GM18507 (cell line): ENCODE results near the gene PERM1.
"Not testable (repeated sequence)": the region's sequence is repeated elsewhere in the genome, so short reads cannot be mapped to it uniquely, and the experiment has no call there.

Experiments used
- DNase-seq: peaks from one replicate; pipeline ENCODE4 v3.0.0; 2011; ENCODE audit warnings: low read depth; ENCODE audit not compliant: insufficient read length; ENCODE audit errors: extremely low spot score
- FAIRE-seq: peaks from 2 replicates; lab custom pipeline; 2011; peaks lifted over from hg19 to GRCh38; lab: Jason Lieb, UNC

Gene PERM1

DNA sequence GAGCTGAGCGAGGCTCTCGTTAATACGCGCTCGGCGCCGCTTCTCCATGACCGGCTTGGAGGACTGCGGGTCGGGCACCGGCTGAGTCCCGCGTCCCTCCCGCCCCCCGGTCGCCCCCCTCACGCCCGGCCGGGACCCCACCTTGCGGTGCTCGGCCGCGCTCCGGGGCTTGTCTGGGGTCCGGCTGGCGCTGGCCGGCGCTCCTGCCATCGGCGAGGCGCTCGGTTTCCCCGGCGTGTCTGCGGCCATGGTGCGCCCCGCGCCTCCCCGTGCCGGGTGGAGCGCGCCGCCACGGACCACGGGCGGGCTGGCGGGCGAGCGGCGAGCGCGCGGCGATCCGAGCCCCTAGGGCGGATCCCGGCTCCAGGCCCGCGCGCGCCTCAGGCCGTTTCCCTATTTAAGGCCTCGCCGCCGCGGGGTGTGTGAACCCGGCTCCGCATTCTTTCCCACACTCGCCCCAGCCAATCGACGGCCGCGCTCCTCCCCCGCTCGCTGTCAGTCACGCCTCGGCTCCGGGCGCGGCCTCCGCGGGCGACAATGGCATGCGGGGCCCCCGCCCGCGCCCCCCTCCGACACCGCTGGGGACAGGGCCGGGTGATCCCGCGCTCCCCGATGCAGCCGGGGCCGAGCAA, 17.9 kb upstream of the PERM1 start, which contains the start of gene HES4:
TSS of gene HES4 (minus strand) at position 373 of the 632 bp plus-strand sequence. CDS start at position 249, 124 bp downstream.
- FAIRE-seq (peak; percentile 69), DNase-seq (no peak)

DNA sequence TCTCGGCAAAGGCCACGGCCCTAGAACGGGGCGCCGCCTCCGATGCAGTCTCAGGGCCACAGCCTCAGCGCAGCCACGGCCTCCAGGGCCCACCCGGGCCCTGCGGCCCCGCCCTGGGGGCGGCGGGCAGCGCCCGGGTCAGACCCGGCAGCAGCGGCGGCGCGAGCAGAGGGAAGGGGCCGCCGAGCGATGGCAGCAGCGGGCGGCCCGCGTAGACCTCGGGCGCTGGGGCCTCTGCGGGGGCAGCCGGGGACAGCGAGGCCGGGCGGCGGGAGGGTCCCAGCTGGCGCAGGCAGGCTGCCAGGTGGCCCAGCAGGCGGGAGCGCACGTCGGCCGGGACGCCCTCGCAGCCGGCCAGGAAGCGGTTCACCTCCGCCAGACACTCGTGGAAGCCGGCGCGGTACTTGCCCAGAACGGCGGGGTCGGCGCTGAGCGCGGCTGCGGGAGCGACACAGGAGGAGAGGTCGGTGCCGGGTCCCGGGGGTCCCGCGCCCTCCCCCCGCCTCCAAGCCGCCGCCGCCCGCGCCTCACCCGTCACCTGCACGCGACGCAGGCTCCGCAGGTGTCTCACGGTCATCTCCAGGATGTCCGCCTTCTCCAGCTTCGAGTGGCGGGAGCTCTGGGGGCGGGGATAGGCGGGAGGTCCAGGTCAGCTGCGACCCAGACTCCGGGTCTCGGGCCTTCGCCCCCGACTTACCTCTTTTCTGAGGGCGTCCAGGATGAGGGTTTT, 17.3 kb upstream of the PERM1 start:
- DNase-seq: no peak
- no peak for FAIRE-seq

DNA sequence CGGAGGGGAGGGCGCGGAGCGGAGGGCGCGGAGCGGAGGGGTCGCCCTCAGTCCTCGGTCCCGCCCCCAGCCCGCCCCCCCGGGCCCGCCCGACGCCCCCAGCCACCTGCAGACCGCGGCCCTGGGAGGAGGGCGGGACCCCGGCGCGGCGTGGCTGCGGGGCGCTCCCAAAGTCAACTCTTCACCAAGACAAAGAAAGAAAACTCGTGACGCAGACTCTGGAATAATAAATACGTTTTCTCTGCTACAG, 16.8 kb upstream of the PERM1 start:
- no peak for FAIRE-seq
- no peak for DNase-seq

DNA sequence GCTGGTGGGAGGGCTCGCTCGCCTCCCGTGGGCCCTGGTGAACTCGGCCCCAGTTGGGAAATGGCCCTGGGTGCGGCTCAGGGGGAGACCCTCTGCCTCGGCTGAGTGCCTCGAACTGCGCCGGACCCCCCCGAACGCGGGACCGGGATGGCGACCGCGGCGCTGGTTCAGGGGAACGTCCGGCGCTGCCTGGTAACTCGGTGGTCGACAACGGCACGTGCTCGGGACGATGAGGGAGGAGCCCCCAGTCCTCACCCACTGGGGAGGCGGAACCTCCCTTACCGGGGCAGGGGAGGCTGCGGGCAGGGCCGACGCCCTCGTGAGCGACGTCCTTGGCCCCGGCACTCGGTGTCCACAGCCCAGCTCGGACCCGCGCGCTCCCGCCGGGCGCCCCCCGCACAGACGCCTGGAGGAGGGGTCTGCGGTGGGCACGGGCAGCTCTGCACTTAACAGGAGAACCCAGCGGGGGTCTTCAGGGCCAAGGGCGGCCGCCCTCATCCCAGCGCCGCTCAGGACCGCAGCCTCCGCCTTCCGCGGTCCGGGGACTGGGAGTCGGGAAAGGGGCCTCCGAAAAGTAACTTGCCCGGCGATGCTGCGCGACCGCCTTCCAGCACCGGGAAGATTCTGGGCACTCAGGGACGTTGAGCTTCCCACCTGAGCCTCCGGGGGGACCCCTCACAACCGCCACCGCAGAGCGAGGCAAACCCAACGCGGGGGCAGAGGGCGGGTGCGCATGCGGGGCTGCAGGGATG, 16.3 kb upstream of the PERM1 start:
- DNase-seq: no peak
- FAIRE-seq: no peak

DNA sequence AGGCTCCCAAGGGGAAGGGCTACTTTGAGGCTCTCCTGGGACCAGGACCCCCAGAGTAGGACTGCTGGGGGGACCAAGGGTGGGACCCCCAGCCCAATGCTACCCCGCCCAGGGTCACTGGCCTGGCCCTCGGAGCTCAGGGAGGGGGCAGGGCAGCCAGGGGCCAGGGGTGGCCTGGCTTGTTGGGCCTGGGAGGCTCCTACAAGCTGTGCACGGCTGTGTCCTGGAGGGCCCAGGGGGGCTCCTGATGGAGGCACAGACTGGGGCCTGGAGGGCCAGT, 15.8 kb upstream of the PERM1 start:
- FAIRE-seq: no peak
- DNase-seq: no peak

DNA sequence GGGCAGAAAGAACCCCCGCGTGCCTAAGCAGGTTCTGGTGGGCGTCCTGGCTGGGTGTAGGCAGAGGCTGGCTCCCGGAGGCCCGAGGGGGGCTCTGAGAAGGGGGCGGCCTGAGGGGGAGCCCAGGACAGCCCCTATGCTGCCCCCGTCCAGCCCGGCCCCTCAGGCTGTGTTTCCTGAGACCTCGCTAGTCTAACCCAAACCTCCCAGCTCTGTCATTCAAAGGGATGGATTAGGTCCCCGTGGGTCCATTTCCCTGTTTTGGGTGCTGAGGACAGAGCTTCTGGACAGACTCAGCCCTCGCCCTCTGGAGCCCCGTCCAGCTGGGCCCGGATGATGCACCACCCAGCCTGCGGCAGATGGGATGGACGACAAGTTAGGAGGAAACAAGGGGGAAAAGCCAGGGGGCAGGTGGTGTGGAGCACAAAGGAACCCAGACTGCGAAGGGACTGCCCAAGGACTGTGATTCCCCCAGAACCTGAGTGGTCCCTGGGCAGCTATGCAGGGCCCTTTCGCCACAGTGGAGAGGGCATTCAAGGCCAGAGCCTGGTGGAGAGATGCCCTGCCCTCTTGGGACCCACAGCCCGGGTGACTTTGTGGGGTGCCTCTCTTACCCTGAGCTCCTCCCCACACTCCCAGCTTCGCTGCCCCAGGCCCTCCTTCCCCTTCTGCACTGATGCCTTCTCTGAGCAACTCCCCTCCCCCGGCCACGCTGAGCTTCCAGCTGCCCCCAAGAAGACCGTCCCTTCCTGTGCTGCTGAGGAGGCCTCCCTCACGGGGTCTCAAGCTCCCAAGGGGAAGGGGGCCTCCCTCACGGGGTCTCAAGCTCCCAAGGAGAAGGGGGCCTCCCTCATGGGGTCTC, 15.2 kb upstream of the PERM1 start:
- no peak for FAIRE-seq
- no peak for DNase-seq

DNA sequence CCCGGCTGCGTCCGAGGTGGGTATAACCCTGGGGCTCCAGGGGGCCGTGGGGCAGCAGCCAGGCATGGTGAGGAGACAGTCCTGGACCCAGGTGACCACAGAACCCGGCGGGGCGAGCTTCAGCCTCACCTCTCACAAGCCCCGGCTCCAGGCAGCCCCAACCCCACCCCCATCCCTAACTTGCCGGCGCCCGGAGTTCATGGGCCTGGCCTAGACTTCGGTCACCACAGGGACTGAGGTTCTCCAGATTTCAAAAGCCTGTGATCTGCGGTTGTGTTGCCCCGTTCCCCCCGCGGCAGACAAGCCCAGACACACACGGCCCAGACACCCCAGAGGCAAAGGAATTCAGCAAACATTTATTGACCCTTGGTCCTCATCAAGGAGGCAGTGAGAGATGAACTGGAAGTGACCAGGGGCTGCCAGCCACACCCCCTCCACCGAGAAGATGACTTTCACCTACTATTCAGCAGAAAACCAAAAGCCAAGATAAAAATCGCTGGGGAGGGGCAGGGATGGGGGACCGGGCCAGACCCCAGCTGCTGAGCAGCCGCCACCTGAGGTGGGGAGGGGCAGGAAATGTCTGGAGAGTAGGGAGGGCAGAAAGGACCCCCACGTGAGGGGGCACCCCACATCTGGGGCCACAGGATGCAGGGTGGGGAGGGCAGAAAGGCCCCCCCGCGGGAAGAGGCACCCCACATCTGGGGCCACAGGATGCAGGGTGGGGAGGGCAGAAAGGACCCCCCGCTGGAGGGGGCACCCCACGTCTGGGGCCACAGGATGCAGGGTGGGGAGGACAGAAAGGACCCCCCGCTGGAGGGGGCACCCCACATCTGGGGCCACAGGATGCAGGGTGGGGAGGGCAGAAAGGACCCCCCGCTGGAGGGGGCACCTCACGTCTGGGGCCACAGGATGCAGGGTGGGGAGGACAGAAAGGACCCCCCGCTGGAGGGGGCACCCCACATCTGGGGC, 14.1 kb upstream of the PERM1 start:
- FAIRE-seq: no peak
- no peak for DNase-seq

DNA sequence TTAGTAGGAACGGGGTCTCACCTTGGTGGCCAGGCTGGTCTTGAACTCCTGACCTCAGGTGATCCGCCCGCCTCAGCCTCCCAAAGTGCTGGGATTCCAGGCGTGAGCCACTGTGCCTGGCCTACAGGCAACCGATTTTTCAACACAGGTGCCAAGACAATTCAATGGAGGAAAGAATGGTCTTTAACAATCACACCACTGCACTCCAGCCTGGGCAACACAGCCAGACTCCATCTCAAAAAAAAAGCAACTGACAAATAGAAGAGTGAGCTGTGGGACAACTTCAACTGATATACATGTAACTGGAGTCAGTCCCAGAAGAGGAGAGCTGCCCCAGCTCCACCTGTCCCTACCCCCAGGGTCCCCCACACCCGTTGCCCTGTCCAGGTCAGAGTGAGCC, 12.7 kb upstream of the PERM1 start:
- DNase-seq, FAIRE-seq: not testable (repeated sequence)

DNA sequence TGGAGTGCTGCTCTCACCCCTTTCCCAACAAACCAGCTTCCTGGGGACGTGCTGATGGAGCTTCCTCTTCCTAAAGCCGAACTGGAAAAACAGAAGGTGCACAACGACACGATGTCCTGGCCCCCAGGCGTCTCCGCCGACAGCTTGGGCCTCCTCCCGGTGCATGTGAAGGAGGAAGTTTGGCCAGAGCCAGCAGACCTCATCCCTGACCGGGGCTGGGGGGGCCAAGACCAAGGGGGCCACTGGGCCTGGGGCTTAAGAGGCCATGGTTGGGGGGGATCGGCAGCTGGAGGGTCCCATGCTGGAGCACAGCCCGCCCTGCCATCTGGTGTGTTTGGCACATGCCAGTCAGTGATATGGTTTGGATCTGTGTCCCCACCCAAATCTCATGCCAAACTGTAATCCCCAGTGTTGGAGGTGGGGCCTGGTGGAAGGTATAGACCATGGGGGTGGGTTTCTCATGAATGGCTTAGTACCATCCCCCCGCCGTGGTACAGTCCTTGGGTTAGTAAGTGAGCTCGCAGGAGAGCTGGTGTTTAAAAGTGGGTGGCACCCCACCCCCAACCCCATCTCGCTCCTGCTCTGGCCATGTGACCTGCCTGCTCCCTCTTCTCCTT, 11.6 kb upstream of the PERM1 start:
- DNase-seq (no peak), FAIRE-seq (no peak)

DNA sequence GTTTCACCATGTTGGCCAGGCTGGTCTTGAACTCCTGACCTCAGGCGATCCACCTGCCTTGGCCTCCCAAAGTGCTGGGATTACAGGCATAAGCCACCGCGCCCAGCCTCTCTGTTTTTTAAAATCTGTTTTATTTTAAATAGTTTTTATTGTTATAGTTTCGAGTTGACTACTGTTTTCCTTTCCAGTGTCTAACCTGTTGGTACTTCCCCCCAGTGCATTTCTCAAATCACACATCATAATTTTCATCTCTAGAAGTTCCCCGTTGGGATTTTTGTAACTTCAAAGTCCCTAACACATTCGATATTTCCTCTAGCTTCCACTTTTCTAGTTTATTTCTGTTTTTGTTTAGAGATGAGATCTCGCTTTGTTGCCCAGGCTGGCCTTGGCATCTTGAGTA, 10.5 kb upstream of the PERM1 start:
- peak; percentile 35 for FAIRE-seq
- DNase-seq: no peak

DNA sequence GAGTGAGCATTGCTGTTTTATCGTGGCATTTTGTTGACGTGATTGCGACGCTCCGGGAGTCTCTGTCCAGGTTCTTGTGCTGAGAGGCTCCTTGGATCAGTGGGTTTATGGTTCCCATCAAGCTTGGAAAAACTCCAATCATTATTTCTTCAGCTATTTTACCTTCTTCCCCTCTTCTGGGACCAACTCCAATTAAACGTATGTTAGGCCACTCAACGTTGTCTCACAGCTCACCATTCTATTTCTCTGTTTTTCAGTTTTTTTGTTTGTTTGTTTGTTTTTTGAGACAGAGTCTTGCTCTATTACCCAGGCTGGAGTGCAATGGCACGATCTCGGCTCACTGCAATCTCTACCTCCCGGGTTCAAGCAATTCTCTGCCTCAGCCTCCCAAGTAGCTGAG, 10.0 kb upstream of the PERM1 start:
- no peak for FAIRE-seq

DNA sequence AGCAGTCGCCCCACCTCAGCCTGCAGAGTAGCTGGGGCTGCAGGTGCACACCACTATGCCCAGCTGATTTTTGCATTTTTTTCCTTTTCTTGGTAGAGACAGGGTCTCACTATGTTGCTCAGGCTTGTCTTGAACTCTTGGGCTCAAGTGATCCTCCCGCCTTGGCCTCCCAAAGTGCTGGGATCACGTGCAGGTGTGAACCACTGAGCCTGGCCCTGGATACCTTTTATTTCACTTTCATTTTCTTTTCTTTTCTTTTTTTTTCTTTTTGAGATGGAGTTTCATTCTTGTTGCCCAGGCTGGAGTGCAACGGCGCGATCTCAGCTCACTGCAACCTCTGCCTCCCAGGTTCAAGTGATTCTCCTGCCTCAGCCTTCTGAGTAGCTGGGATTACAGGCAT, 9.4 kb upstream of the PERM1 start:
- DNase-seq, FAIRE-seq: not testable (repeated sequence)

More for the DNA sequence above, 10.0 kb upstream of the PERM1 start:
- DNase-seq: no peak

DNA sequence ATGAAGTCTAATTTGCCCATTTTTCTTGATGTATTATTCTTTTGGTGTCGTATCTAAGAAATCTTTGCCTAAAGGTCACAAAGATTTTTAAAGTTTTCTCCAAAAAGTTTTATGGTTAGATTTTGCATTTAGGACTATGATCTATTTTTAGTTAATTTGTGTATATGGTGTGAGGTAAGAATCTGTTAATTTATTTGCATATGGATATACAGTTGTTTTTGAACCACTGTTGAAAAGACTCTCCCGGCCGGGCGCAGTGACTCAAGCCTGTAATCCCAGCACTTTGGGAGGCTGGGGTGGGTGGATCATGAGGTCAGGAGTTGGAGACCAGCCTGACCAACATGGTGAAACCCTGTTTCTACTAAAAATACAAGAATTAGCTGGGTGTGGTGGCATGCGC, 6.2 kb upstream of the PERM1 start:
- DNase-seq, FAIRE-seq: not testable (repeated sequence)

DNA sequence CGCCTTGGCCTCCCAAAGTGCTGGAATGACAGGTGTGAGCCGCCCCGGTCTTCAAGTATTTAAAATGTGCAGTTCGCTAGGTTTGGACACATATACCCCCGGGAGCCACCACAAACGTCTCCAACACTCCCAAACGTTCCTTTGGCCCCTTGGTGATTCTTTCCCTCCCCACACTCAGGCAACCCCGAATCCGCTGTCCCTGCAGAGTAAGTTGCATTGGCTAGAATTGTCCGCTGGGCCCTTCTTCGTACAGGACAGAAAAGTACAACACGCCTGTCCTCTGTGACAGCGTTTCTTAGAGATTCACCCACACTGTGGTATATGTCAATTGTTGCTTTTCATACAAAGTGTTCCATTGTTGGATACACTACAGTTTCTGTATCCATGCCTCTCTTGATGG, 3.2 kb upstream of the PERM1 start:
- DNase-seq (no peak), FAIRE-seq (no peak)

DNA sequence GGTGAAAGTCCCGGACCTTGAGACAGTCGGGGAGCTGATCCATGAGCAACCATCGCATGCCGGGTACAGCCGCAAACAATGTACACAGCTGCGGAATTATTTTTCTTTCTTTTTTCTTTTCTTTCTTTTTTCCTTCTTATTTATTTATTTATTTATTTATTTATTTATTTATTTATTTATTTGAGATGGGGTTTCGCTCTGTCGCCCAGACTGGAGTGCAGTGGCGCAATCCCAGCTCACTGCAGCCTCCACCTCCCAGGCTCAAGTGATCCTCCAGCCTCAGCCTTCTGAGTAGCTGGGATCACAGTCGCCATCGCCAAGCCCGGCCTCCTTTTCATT, 2.6 kb upstream of the PERM1 start:
- FAIRE-seq: no peak
- no peak for DNase-seq

DNA sequence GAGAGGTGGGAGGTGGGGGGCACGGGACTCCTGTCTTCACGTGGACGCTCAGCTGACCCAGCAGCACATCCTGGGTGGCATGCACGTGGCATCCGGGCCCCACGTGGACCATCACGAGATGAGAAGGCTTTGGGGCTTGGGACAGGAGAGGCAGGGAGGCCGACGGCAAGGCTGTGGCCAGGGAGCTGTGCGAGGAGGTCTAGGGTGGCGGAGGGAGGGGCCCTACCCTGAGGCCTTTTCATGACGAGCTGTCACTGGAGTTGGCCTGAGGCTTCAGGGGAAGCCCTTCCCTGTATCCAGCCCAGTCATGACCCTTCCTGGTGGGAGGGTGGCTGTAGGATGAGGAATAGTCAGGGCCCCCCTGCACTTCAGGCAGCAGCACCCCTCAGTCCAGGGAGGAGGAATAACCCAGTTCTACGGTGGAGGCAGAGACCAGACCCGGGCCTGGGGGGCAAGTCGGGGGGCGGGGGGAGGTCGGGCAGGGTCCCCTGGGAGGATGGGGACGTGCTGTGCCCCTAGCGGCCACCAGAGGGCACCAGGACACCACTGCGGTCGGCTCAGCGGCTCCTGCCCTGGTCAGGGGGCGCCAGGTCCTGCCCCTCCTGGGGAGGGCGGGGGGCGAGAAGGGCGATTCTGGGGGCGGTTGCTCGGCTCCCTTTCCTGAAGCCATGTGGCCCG, 2.0 kb upstream of the PERM1 start:
- DNase-seq: no peak
- no peak for FAIRE-seq

DNA sequence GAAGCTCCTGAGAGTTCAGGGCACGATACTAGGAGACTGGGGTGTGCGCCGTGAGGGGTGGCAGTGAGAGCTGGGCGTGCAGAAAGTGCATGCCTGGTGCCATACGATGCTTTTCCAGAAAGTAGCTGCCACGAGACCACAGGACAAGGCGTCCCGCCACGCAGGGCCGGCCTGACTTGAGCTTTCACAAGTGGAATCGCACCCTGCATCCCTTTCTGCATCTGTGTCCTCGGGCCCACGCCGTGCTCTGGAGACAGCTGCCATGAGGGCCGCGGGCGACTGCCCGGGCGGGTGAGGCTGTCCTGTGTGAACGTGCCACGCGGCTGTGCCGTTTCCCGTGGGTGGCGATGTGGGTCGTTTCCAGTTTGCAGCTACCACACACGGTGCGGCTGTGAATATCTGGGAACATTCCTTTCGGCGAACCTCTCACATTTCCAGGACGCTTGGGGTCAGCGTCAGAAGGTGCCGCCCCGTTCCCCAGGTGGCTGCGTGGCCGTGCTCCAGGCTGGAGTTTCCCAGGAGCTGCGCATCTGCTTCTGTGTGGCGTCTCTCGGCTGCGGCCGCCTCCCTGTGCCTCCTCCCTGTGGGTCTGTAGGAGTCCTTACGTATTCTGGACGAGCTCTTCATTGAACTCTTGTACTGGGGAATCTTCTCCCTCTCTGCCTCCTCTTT, 1.0 kb upstream of the PERM1 start:
- FAIRE-seq (no peak), DNase-seq (no peak)

DNA sequence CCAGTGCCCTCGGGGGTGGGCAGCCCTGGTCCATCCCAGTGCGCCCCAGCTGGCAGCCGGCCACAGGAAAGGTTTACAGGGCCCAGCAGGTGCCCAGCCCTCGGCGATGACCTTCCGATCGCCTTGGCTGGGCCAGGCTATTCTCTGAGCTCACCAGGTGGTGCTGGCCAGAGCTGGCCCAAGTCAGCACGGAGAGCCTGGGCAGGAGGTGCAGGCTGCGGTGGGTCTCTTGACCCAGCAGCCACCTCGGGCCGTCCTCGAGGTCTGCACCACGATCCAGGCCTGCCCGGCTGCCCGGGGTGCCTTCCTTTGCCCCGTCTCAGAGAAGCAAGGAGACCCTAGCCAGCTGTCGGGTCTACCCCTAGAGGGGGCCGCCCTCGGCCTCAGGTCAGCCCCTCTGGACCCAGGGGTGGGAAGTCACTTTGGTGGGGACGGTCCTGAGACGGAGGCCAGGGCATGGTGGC, 370 bp downstream of the PERM1 start:
- DNase-seq: no peak
- no peak for FAIRE-seq
